GM12892 (cell line): ENCODE data around the gene NHS.

ENCODE experiments used
- POLR2A ChIP-seq: IDR thresholded peaks from 2 replicates; pipeline ENCODE4 v1.6.1; 2011; ENCODE audit warnings: low read depth, low read length, control low read depth
- POLR2AphosphoS5 ChIP-seq: IDR thresholded peaks from 2 replicates; pipeline ENCODE4 v1.6.1; 2011; ENCODE audit warnings: low read depth, low read length, control low read depth
- TAF1 ChIP-seq: IDR thresholded peaks from 2 replicates; pipeline ENCODE4 v1.6.1; 2011; ENCODE audit warnings: low read depth, mild to moderate bottlenecking, control low read depth, low read length, borderline replicate concordance

DNA sequence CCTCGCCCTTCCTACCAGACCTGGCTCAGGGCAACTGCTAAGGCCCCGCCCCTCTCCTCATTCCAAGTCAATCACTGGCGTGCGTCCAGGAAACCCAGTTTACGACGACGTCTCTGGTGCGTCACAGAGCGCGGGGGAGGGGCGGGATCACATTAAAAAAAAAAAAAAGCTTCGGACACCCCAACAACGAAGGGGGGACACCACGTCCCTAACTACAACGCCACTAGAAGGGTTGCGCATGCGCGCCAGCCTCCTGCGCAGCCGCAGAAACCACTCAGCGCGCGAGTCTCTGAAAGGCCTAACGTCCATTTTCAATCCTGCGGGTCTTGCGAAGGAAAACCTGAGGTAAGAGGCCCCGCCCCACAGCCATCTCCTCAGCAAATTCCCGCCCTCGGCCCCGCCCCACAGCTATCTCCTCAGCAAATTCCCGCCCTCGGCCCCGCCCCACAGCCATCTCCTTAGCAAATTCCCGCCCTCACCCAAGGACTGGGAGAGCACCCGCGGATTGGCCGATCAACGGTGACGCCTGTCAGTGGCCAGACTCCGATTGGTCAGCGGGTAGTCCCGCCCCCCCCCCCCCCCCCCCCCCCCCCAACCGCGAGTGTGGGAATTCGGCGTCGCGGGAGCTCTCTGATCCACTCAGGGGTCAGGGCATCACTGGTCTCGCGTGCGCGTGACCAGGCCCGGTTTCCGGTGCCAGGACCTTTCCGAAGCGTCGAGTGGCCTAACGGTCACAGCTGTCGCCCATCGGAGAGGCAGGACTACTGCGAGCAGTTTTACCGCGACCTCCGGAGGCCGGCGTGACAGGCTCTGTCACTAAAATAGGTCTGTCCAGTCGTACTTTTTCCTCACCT lies 362.1 kb downstream of the NHS start, which contains the start of gene SCML1:
- TF ChIP-seq POLR2AphosphoS5 (no peak), POLR2A (no peak), TAF1 (no peak)
